GM18505 (cell line): ENCODE results near the gene ADAMTS12.
"Not testable (repeated sequence)": the region's sequence is repeated elsewhere in the genome, so short reads cannot be mapped to it uniquely, and the experiment has no call there.

Experiments
- ATAC-seq: cut with Tn5 transposase; IDR thresholded peaks from one replicate; pipeline ENCODE4 v1.9.1; 2021; ENCODE audit not compliant: unreplicated experiment
- POLR2A ChIP-seq: IDR thresholded peaks from 4 replicates; pipeline ENCODE4 v1.6.1; 2011; ENCODE audit warnings: borderline replicate concordance; ENCODE audit not compliant: insufficient read depth, insufficient read length; ENCODE audit errors: extremely low read depth

Gene ADAMTS12

DNA sequence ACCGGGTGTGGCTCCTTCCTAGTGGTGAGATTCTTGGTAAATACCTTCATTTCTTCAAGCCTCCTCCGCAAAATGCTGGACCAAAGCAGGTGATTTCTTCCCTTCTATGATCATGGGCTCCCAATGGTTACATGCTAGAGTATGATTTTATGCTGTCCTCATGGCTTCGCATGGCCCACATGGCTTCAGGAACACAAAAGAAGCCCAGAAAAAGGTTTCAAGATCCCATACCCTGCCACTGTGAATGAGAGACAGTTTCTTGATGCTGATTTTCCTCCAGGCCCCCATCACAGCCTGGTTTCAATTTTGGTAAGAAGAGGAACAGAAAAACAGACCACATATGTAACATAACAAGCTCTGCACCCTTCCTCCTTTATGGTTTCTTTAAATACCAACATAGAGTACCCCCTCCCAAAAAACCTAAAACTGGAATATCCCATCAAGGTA lies 42.0 kb upstream of the ADAMTS12 start:
- TF ChIP-seq POLR2A, result no peak
- ATAC-seq, result peak; percentile 91

DNA sequence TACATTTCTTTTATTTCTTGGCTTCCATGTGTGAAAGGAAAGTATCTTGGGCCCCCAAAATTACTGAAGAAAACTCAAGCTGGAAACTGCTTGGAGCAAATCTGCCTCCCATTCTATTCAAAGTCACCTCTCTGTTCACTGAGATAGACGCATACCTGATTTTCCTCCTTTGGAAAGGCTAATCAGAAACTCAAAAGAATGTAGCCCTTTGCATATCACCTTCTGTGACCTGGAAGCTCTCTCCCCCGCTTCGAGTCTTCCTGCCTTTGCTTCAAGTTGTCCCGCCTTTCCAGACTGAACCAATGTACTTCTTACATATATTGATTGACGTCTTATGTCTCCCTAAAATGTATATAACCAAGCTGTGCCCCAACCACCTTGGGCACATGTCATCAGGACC lies 39.3 kb upstream of the ADAMTS12 start:
- no peak for ATAC-seq
- no peak for TF ChIP-seq POLR2A

DNA sequence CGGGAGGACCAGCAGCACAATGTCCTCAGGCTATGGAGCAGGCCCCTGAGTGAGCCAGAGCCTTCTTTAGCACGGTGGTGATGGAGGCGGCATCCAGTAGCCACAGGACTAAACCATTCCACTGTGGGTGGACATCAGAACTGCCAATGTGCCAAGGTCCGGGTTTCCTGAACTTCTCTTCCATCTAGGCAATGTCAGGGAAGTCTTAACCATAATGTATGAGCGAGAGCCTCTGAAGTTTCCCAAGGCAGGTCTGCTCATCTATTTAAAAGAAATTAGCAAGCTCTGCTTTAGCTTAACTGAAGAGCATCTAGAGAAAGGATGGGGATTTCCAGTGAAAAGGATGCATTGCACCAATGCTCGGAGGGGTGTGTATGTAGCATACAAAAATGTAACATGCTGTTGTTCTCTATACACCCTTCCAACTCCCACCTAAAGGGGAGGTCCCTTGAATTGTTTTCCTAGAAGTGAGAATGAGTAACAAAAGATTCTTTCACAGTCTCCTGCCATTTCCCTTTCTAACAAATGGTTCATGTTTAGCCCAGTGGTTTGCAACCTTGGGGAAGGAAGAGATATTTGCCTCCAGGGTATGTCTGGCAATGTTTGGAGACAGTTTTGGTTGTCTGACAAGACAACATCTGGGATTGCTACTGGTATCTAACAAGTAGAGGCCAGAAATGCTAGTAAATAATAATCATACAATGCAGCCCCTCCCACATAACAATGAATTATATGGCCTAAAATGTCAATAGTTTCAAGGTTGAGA lies 38.3 kb upstream of the ADAMTS12 start:
- TF ChIP-seq POLR2A, result no peak

GRCh38 chr5:33928283-33928682 lies 36.5 kb upstream of the ADAMTS12 start:
- TF ChIP-seq POLR2A, result no peak
- ATAC-seq, result no peak

More for the DNA sequence above, 38.3 kb upstream of the ADAMTS12 start:
- no peak for ATAC-seq

DNA sequence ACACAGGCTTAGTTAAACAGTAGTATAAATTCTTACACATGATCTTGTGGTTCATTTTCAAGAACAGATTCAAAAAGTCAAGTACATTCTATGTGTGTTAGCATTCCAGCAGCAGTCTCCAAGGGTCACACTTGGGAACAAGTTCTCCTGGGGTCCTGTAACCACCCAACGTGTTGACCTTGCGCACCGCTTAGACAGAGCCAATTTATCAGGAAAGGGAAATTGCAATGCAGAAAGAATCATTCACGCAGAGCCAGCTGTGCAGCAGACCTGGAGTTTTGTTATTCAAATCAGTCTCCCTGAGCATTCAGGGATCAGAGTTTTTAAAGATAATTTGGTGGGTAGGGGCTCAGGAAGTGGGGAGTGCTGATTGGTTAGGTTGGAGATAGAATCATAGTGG lies 35.9 kb upstream of the ADAMTS12 start:
- no peak for TF ChIP-seq POLR2A
- ATAC-seq, result no peak

DNA sequence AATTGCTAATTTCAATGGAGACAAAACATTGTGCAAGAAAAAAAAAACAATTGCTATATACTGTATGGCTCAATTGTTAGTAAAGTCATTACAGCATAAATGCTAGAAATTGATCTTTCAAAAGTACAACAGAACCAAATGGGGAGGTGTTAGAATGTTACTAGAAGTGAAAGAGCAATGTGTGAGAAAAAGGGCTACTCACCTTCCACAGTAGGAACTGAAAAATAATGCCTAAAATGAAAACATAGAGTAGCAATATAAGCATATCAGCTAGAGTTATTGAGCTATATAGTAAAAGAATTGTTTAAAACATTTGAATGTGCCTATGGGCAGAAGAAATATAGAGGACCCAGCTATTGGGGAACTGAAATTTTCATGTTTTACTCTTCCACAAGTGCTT lies 33.5 kb upstream of the ADAMTS12 start:
- ATAC-seq, result no peak
- TF ChIP-seq POLR2A, result no peak

- no peak for TF ChIP-seq POLR2A
- no peak for ATAC-seq
These were observed 29.2 kb upstream of the ADAMTS12 start for GRCh38 chr5:33921002-33921401.

DNA sequence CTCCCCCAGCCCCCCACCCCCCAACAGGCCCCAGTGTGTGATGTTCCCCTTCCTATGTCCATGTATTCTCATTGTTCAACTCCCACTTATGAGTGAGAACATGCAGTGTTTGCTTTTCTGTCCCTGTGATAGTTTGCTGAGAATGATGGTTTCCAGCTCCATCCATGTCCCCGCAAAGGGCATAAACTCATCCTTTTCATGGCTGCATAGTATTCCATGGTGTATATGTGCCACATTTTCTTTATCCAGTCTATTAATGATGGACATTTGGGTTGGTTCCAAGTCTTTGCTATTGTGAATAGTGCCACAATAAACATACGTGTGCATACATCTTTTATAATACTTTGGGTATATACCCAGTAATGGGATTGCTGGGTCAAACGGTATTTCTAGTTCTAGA lies 23.1 kb upstream of the ADAMTS12 start:
- not testable (repeated sequence) for ATAC-seq

DNA sequence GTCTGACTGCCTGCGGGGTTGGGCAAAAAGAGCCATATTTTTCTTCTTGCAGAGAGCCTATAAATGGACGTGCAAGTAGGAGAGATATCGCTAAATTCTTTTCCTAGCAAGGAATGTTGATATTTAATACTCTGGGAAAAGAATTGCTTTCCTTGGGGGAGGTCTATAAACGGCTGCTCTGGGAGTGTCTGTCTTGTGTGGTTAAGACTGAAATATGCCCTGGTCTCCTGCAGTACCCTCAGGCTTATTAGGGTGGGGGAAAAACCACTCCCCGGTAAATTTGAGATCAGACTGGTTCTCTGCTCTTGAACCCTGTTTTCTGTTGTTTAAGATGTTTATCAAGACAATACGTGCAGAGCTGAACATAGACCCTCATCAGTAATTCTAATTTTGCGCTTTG lies 14.5 kb upstream of the ADAMTS12 start:
- ATAC-seq, result not testable (repeated sequence)

- ATAC-seq, result no peak
- TF ChIP-seq POLR2A, result no peak
These were observed 13.6 kb upstream of the ADAMTS12 start for GRCh38 chr5:33905381-33905780.

GRCh38 chr5:33903118-33903517 lies 11.3 kb upstream of the ADAMTS12 start:
- ATAC-seq, result no peak
- no peak for TF ChIP-seq POLR2A

DNA sequence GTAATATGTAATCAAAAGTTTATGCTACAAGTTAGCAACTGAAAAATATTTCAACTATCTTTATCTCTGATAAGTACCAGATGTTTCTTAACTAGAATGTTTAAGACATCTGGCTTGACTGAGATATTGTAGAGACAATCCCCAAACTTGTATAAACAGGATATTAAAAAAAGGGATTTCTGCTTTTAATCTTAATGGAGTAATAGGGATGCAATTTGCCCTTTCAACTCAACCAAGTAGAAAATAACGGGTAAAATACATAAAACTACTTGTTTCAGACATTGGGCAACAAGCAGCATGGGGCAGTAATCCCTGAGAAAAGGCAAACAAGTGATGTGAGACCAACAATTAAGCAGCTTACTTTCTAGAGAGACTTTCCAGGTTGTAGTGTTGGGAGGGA lies 9.4 kb upstream of the ADAMTS12 start:
- TF ChIP-seq POLR2A, result no peak
- no peak for ATAC-seq

GRCh38 chr5:33894566-33894965 lies 2.8 kb upstream of the ADAMTS12 start:
- no peak for TF ChIP-seq POLR2A

DNA sequence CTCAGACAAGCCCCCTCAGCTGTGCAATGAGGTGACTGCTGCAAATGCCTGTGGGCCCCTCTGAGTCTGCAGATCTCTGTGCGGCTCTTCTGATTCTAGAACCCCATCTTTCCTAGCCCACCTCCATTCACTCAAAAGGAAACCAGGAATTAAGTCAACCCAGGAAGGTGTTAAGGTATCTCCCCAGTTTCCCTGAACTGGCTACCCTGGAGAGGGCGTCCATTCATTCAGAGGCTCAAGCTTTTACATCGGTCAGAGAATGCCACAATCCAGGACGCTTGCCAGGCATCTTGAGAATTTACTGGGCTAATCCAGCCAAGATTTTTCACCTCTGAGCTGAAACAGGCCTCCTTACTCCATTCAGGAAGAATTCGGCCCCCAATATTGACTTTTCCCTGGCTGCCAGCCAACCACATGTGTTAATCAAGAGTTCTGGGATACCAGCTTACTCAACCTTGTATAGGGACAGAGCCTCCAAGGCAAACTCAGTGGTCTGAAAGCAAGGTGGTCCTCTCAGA lies 889 bp upstream of the ADAMTS12 start:
- ATAC-seq, result no peak
- TF ChIP-seq POLR2A, result no peak

More at GRCh38 chr5:33894566-33894965, 2.8 kb upstream of the ADAMTS12 start:
- ATAC-seq, result no peak

- no peak for ATAC-seq
- TF ChIP-seq POLR2A, result no peak
These were observed 373 bp downstream of the ADAMTS12 start for GRCh38 chr5:33891446-33891787.
